GM18508 (cell line): ENCODE results near the gene VASN.
"Not testable (repeated sequence)": the region's sequence is repeated elsewhere in the genome, so short reads cannot be mapped to it uniquely, and the experiment has no call there.

Experiments used
- ATAC-seq: cut with Tn5 transposase; IDR thresholded peaks from one replicate; pipeline ENCODE4 v1.9.1; 2021; ENCODE audit warnings: moderate number of reproducible peaks; ENCODE audit not compliant: insufficient read depth, unreplicated experiment

Gene VASN

DNA sequence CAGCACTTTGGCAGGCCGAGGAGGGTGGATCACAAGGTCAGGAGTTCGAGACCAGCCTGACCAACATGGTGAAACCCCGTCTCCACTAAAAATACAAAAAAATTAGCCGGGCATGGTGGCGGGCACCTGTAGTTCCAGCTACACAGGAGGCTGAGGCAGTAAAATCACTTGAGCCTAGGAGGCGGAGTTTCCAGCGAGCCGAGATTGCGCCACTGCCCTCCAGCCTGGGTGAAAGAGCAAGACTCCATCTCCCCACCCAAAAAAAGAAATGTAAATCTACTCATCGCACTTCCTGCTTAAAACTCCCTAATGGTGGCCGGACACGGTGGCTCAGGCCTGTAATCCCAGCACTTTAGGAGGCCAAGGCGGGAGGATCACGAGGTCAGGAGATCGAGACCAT lies 22.2 kb downstream of the VASN start:
- ATAC-seq = not testable (repeated sequence)

DNA sequence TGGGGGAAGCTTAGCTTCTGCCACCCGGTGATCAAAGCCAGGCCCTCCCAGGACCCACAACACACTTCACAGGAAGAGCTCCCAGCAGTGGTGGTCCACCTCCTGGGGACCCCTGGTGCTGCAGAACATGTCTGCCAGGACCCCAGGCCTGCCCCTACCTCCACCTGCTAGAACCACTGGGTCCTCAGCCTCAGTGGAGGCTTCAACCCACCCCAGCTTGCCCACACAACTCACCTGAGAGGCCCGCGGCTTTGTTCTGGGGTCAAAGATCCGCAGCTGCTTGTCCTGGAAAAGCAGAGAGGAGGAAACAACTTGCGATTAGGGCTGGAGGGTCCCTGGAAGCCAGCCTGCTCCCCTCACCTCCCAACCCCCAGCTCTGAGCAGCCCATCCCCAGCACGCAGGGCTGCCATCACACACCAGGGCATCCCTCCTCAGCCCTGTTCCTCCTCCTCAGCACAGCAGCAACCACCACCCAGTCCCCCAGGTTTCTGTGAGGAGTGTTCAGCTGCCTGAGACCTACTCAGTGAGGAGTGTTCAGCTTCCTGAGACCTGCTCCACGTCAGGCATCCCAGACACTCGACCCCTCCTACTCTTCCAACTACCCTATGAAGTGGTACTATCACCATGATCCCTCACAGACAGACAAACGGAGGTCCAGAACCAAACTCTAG lies 23.5 kb downstream of the VASN start:
- ATAC-seq = no peak

DNA sequence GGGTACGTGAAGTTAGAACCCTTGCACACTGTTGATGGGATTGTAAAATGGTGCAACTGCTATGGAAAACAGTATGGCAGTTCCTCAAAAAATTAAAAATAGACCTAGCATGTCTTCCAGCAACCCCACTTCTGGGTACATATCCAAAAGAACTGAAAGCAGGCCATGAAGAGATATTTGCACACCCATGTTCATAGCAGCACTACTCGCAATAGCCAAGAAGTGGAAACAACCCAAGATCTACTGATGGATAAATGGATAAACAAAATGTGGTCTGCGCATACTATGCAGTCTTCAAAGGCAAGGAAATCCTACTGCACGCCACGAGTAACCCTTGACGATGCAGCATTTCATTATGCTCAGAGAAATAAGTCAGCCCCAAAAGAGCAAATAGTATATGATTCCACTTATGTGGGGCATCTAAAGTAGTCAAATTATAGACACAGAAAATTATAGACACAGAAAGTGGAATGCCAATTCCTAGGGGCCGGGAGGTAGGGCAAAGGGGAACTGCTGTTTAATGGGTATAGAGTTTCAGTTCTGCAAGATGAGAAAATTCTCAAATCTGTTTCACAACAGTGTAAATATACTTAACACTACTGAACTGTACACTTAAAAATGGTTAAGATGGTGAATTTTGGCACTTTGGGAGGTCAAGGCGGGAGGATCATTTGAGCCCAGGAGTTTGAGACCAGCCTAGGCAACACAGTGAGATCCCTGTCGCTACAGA lies 27.5 kb downstream of the VASN start:
- no peak for ATAC-seq

DNA sequence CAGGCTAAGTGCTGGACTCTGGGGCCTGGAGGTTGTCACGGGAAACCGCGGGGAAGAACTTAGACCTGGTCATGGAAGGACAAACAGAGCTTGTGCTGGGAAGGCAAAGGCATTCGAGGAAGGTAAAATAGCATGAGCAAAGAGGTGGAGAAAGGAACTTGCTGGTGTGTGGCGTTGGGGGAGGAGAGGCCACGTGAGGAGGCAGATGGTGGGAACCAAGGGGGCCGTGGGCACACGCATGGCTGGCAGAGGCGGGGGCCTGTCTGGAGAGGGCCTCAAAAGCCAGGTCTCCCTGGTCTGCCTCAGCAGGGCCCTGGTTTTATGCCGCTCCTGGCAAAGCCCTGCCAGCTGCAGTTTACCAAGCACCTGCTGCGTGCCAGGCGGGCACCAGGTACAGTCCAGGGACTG lies 29.4 kb downstream of the VASN start:
- ATAC-seq = no peak

DNA sequence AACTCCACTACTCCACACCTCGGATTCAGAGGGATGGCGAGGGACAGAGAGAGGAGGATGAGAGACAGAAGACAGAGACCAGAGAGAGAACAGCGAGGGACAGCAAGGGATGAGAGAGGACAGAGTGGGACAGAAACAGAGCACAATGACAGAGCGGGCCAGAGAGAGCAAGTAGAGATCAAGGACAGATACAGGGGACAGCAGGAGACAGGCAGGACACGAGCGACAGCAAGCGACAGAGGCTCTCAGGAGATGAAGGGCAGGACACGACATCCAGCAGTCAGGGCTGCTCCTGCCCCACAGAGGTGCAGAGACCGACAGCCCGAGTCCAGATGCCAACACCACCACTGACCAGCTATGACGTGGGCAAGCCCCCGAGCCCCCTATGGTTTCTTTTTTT lies 29.9 kb downstream of the VASN start:
- no peak for ATAC-seq

DNA sequence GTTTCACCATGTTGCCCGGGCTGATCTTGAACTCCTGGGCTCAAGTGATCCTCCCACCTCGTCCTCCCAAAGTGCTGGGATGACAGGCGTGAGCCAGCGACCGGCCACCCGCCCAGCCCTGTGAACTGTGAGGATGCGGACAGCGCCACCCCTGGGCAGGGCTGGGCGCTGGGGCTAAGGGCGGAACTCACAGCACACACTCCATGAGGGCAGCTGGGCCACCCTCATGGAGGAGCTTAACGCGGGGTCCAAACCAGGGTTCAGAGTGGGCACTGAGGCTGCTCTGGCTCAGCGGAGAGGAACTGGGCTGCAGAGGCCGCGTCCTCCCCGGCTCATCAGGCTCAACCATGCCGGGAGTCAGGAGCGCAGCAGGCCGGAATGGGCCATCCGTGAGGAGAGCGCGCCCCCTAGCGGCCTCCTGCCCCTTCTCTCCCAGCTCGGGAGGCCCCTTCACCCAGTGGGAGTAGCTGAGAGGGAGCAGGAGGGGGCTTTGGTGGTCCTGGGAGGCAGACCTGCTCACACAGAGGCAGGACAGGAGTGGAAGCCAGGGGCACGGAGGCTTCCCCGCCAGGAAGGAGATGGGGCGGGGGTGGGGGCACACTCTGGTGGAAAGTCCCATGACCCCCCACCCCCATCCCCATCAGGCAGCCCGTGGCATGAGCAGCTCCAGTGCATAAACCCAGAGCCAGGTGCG lies 30.9 kb downstream of the VASN start:
- no peak for ATAC-seq

DNA sequence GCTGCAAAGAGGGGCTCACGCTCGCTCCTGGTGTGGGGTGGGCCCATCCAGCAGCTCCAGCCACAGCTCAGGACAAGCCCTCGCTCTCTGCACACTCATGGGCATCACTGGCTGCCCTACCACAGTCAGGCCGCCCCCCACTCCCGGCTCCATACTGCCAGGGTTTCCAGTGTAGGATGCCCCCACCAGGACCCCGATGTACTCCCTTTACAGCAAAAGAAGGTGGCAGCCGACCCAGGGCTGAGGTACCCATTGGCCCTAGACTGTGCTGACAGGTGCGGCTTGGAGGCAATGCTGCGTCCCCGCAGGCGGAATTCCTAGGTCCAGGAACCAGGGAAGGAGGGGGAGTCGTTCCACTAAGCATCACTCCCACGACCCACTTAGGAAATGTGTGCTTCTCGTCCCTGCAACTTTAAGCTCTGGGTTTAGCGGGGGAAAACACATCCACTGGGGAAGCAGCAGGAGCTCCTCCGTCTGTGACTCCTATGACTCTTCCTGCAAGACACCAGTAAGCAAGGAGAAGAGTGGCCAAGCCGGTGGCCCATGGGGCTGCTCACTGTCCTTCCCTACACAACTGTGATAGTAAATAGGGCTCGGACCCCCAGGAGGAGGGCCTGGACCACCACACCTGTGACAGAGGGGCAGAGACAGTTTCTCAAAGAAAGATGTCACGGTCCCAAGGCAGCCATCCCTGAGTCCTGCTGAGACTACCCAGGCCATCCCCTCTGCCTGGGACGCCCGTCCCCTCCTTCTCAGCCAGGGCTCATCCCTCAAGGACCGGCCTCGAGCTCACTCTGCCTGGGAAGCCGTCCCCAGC lies 31.7 kb downstream of the VASN start:
- no peak for ATAC-seq

DNA sequence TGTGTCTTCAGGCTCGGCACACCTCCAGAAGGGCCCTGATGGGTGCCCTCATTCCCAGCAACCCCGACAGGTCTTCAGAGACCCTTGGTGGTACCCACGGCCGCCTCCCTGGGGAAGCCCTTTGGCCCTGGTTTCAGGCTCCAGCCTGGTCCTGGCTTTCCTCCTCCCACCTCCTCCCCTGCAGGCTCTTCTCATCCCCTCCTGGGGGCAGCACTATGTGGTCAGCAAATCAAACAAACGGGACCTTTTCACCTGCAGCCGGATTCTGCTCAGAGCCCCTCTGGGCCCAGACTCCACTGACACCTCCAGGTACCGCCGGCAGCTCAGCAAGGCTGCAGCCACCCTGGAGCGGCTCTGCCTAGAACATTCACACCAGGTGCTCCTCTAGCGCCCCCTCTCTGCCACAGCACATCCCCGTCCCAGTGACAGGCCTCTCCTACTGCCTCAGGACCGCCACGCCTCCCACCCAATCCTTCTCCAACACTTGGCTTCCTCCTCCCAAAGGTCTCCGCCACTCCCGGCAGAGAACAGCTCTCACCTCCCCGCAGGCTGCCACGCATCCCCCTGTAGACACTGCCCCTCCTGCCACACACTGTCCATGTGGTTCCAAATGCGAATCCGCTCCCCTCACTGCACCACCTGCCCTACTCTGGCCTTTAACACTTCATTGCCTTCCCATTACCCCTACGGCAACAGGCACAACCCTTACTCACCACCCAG lies 32.8 kb downstream of the VASN start:
- no peak for ATAC-seq

DNA sequence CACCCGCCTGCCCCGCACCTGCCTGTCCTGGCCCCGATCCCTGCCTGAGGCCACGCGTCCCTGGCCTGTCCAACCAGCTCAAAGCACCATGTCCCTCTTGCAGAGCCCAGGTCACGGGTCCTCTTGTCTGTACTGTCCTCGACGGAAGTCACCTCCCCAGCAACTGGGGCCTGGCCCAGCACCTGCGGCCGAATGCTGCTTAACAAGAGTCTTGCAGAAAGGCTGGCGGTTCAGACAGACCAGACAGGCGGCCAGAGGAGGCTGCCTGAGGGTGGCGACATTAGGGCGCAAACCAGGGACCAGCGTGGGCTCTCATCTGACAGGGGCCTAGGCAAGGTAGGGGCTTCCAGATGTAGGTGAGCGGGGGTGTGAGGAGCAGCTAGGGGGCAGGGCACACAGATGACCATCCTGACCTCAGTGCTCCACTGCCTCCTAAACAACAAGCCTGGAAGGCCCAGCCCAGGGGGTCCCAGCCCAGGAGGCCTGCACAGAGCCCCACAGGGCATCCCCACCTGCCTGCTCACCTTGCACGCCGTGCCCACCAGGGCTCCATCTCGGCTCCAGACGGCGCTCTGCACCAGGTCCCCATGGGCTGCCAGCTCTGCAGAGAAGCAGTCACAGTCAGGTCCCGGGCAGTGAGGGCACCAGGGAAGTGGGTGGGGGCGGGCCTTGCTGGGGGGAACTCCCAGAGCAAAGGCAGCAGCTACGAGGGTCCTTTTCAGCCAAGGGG lies 33.5 kb downstream of the VASN start:
- ATAC-seq = no peak

DNA sequence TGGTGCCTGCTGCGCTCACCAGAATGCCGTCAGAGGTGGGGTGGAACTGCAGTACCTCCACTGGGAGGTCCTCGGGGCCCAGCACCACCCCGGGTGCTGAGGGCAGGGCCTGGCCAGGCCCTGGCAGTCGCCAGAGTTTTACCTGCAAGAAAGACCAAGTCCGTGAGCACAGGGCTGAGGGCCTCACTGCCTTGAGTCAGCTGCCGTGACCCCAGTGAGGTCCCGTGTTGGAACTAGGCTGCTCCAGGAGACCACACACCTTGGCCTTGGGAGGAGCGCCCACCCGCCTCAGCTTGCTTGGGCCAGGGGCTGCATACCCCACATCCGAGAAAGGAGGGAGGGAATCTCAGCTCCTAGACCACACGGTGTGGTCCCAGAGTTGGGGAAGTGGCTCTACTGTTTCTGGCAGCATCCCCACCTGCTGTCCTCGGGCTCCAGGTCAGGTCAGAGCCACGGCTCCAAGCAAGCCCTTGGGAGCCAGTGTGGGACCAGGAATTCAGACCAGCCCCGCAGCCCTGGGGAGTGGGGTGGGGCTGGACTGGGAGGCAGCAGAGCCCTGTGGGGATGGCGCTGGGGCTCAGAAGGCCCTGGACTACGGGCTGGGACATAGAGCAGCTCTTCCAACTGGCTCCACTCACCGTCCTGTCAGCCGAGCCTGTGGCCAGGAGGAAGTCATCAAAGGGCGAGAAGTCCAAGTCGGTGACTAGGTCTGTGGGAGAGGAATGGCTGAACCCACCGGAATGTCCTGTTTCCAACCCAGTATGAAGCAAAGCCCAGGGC lies 36.1 kb downstream of the VASN start:
- no peak for ATAC-seq

DNA sequence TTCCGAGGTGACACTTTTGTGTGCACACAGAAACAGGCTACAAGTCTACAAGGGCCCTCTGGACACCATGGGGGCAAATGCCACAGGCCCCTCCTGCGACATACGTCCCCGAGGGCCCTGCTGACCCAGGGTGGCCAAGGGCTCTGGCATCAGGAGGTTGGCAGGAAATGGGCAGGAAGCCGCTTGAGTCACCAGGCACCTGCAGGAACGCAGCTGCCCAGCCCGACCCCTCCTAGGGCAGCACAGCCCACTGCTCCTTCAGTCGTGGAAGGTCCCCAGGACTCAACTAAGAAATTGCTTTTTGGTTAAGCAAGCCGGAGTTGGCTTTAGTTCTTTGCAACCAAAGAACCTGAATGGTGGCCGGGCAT lies 36.7 kb downstream of the VASN start:
- ATAC-seq = no peak

DNA sequence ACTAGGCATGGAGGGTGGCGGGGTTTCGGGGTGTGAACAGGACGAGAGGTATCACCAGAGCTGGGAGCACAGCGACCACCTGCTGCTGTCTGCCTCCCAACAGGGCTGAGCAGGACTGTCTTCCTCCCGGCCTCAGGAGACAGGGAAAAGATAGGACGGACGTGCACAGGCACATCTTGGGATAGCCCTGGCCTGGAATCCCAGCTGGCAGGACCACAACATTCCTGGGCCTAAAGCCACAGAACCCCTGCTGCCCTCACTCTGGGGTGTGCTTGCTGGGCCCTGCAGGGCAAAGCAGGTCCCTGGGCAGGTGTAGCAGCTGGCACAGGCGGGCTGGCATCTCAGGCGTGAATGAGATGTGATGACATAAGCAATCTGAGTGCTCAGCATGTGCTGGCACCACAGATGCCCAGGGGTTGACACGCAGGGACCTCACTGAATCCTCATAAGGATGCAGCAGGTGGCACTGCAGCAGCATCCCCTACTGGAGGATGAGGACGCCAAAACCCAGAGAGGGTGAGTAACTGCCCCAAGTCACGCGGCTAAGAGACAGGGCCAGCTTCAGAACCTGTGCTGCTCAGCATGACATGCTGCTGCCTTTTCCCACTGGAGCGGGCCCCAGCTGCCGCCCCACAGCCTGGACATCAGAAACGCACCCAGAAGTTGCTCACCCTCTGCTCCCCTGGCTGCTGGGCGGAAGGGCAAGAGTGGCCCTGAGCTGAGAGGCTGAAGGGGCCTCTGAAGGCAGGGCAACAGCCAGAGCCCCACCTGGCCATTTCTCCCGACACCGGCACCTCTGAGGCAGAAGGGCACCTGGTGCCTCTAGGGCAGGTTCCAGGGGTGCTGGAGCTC lies 37.7 kb downstream of the VASN start:
- ATAC-seq = no peak

DNA sequence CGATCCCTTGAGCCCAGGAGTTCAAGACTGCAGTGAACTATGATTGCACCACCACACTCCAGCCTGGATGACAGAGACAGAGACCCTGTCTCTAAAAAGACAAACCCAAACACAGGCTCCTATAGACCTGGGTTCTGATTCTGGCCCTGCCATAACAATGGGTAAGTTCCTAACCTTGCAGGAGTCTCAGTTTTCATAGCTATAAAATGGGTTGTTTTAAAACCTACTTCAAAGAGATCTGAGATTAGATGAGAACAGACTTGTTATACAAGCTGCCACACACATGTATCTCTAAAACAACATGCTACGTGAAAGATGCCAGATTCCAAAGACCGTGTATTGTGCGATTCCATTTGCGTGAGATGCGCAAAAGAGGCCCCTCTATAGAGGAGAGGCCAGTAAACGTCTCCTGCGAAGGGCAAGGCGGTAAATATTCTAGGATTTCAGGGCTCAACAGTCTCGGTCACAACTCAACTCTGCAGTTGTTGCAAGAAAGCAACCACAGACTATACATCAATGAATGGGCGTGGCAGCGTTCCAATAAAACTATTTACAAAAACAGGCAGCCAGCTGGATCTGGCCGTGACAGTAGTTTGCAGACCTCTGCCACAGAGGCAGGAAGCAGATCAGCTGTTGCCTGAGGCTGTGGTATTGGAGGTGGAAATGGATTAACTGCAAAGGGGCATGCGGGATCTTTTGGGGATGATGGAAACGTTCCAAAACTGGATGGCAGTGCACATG lies 38.9 kb downstream of the VASN start:
- no peak for ATAC-seq

DNA sequence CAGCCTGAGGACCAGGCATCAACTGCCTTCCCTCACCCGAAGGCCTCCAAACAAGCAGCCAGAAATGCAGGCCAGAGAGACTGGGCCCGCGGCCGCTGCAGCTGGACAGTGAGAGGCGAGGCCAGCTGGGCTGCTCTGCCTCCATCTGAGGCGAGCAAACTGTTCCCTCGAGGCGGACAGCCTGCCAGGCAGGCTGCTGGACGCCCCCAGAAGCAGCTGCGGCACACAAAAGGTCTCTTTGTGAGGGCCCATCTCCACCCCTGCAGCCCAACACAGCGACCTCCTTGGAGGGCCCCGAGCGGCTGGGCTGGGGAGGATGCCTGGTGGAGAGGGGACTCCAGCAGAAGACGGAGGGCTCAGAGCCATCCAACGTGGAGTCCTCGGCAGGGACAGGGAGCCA lies 40.0 kb downstream of the VASN start:
- ATAC-seq = no peak

DNA sequence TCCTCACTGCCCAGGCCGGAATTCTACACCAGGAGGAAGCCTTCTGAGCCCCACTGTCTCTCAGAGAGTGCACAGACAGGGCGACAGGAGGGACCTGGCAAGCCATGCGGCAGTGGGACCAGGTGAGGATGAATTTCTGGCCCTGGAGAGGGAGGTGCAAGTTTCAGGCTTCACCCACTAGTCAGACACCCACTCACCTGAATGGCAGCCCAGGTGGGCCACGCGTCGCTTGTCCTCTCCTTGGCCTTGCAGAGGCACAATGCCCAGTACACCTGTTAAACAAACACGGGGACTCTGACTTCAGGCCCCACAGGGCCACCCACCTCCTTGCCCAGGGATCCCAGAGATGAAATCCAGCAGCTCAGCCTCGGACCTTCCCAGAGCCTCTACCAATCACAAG lies 40.5 kb downstream of the VASN start:
- no peak for ATAC-seq

DNA sequence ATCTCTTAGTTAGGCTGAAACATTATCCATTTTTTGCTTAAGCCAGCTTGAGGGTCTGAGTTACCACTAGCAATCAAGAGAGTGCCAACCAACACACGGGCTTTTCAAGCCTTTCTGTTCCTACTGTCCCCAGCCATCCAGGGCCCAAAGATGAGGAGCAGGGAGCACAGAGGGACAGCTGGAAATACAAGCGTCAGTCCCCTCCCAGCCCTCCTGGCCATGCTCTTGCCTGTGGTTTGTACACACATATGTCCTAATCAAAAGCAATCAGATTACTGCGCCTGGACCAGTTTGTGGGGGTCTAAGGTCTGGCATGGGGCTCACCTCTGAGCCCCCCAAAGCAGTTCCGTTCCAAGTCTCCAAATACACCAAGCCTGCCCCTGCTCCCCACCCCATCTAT lies 41.2 kb downstream of the VASN start:
- ATAC-seq = no peak

DNA sequence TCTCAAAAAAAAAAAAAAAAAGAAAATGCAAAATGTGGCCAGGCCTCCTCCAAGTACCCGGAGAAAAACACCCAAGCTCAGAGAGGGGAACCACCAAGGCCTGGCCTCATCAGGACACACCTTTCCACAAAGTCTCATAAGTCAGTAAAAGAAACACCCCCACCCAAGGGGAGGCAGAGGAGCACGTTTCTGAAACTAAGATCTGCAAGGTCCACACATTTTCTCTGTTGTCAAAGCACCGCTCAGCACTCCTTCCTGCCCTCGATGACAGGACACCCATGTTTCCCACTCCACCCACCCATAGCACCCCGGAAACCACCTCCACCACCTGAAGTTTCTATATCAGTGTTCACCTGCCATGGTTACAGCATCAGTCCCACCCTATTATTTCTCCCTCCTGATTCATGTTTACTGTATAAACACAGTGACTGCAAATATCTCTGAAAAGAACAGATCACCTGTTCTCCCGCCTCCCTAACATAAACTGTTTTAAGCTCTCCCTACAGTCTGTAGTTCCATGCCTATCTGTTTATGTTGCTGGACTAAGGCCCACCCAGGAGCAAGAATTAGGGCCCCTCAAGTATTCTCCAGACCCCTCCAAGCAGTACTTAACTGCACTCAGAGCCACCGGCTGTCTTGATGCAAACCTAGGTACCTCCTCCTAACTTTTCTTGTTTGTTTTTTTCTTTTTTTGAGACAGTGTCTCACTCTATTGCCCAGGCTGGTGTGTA lies 42.7 kb downstream of the VASN start:
- peak; percentile 56 for ATAC-seq
